SK-N-SH (cell line): Measurements from ENCODE around the gene TUBB2B.

Source experiments
- TCF12 ChIP-seq: IDR thresholded peaks from 2 replicates; pipeline ENCODE4 v1.4.0; 2012
- TF ChIP-seq, protein P1 (sequence below): fragments of 150-350 bp; IDR thresholded peaks from 2 replicates; pipeline ENCODE4 v1.6.1; 2017; ENCODE audit warnings: antibody characterized with exemption, low read length, low read depth, borderline replicate concordance

DNA sequence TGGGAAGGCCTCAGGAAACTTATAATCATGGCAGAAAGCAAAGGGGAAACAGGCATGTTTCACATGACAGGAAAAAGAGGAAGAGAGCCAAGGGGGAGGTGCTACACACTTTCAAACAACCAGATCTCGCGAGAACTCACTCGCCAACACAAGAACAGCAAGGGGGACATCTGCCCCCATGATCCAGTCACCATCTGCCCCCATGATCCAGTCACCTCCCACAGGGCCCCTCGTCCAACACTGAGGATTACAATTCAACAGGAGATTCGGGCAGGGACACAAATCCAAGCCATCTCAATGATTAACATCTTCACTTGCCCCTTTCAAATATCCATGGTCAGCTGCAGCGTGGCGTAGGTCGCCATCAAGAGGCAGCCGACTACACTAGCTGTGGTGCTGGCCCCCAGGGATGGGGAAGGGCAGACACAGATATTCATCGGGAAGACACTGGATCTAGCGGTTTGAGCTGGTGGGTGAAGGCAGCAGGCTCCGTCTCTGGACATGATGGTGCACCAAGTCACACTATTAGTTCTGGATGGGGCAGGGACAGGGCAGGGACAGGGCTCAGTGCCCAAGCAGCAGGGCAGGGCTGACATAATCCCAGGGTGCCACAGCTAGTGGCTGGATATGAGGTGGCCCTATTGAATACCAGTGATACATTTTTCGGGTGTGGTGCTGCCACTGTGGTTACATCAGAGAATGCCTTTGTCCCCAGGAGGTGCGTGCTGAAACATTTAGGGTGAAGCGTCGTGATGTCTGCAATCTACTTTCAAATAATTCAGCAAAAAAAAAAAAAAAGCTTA is 31.6 kb downstream of the TUBB2B start:
- TF ChIP-seq, protein P1, sequence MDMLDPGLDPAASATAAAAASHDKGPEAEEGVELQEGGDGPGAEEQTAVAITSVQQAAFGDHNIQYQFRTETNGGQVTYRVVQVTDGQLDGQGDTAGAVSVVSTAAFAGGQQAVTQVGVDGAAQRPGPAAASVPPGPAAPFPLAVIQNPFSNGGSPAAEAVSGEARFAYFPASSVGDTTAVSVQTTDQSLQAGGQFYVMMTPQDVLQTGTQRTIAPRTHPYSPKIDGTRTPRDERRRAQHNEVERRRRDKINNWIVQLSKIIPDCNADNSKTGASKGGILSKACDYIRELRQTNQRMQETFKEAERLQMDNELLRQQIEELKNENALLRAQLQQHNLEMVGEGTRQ = no peak
- no peak for TF ChIP-seq TCF12
